DND-41 (cell line): Measurements from ENCODE around the gene NUDT5.

Experiments used
- EZH2 ChIP-seq: IDR thresholded peaks from 3 replicates; pipeline ENCODE4 v1.6.1; 2012; ENCODE audit warnings: borderline replicate concordance, low read depth, mild to moderate bottlenecking, moderate library complexity, low read length, inconsistent platforms; ENCODE audit not compliant: severe bottlenecking
- TF ChIP-seq, protein P1 (sequence below): IDR thresholded peaks from 2 replicates; pipeline ENCODE4 v1.5.1; 2012; ENCODE audit warnings: borderline replicate concordance, low read length, moderate library complexity, mild to moderate bottlenecking; ENCODE audit not compliant: poor library complexity, severe bottlenecking; ENCODE audit errors: extremely low read depth

DNA sequence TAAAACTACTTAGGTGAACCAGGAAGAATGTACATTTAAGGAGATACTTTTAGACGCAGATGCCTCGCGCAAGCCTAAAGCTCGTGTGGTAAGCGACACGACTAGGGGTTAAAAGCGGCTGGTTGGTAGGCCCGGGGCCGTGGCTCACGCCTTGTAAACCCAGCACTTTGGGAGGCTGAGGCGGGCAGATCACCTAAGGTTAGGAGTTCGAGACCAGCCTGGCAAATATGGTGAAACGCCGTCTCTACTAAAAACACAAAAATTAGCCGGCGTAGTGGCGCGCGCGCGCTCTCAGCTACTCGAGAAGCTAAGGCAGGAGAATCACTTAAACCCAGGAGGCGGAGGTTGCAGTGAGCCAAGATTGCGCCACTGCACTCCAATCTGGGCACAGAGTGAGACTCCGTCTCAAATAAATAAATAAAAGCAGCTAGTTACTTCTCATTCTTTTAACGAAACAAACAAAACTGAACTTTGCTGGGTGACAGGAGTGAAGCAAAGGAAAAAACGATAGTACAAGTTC is 879 bp downstream of the NUDT5 start:
- TF ChIP-seq, protein P1, sequence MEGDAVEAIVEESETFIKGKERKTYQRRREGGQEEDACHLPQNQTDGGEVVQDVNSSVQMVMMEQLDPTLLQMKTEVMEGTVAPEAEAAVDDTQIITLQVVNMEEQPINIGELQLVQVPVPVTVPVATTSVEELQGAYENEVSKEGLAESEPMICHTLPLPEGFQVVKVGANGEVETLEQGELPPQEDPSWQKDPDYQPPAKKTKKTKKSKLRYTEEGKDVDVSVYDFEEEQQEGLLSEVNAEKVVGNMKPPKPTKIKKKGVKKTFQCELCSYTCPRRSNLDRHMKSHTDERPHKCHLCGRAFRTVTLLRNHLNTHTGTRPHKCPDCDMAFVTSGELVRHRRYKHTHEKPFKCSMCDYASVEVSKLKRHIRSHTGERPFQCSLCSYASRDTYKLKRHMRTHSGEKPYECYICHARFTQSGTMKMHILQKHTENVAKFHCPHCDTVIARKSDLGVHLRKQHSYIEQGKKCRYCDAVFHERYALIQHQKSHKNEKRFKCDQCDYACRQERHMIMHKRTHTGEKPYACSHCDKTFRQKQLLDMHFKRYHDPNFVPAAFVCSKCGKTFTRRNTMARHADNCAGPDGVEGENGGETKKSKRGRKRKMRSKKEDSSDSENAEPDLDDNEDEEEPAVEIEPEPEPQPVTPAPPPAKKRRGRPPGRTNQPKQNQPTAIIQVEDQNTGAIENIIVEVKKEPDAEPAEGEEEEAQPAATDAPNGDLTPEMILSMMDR, result no peak
- no peak for TF ChIP-seq EZH2
